Inflammatory macrophage treated with lipopolysaccharide for 4 hours (primary cell): ENCODE results near the gene BEAN1.

Experiments
- DNase-seq: peaks from one replicate; pipeline ENCODE4 v3.0.0-alpha.2; 2020

Gene BEAN1

GRCh38 chr16:66419527-66419926, 7.6 kb upstream of the BEAN1 start:
- DNase-seq, result no peak

- no peak for DNase-seq
Measured at GRCh38 chr16:66420396-66420795, 6.7 kb upstream of the BEAN1 start.

GRCh38 chr16:66421891-66422290, 5.2 kb upstream of the BEAN1 start:
- no peak for DNase-seq

DNA sequence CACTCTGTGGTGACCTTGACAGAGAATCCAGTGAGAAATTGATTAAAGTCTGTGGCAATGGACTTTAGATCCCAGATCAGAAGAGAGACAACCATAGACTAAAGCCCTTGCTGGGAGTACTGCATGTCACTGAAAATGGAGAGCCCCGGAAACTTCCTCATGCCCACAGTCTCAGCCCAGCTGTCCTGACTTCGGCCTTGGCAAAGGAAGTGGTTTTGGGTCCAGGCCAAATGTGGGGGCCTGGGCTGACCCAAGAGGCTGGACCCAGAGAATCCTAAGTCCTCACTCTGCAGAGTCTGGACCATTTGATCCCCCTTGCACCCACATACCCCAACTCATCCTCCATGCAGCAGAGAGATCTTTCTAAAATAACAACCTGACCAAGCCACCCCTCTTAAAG, 4.7 kb upstream of the BEAN1 start:
- no peak for DNase-seq

GRCh38 chr16:66423177-66423576, 3.9 kb upstream of the BEAN1 start:
- DNase-seq, result no peak

GRCh38 chr16:66425651-66426050, 1.4 kb upstream of the BEAN1 start:
- DNase-seq, result no peak

DNA sequence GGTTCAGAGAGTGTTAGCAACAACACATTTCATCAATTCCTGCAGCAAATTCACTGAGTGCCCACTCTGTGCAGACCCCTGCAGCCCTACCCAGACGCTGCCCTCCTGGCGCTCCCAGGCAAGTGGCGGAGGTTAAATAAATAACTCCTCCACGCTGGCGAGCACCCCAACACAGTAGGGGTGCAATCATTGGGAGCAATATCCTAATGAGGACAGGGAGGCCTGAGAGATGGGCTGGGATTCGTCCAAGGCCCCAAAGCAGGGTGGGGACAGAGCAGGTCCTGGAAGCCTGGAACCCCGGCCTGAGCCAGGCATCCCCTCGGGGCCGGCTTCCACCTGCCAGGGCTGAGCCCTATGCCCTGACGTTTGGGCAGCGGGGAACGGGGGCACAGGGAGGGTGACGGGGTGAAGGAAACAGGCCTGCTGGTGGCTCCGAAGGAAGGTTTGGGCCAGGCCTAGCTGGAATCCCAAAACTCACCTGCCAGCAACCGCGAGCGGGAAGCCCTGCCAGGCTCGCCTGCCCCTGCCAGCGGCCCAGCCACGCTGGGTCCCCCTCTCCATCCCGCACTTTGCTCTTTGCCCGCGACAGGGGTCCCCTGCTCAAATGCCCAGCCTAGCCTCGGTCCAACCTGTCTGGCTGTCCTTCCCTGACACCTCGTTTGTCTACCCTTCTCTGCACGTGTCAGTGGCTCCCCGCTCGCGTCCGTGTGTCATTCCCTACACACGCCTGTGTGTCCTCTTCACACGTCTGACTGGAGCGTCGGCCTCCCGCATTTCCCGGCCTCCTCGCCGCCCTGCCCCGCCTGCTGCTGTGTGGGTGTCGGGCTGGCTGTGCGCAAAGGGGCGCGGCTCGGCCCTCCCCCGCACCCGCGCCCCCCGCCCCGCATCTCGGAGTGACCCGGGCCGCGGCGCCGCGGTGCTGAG, 721 bp upstream of the BEAN1 start:
- no peak for DNase-seq

GRCh38 chr16:66427871-66428681, 981 bp downstream of the BEAN1 start:
- peak; percentile 52 for DNase-seq

DNA sequence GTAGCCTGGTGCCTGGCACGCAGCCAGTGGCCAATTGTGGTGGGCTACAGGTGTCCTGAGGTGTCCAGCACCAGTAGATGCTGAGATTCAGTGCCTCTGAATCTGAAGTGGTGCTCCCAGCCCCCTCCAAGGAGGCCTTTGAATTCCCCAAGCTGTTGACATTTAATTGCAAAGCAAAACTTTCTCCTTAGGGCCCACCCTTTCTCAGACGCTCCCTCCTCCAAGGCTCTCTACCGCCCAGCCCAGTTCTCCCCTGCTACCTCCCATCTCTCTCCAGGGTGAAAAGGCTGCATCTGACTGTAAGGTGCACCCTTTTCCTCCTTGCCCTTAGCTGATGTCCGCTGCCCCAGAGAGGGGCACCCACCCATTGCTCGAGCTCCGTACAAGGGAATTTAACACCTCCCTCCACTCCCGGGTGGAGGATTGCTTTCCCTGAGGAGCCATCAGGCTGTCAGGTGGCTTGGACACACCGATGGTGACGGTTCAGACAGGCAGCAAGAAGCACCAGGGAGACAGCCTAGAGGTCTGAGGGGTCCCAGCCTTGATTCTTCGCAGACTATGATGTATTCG, 1.7 kb downstream of the BEAN1 start:
- DNase-seq, result no peak

DNA sequence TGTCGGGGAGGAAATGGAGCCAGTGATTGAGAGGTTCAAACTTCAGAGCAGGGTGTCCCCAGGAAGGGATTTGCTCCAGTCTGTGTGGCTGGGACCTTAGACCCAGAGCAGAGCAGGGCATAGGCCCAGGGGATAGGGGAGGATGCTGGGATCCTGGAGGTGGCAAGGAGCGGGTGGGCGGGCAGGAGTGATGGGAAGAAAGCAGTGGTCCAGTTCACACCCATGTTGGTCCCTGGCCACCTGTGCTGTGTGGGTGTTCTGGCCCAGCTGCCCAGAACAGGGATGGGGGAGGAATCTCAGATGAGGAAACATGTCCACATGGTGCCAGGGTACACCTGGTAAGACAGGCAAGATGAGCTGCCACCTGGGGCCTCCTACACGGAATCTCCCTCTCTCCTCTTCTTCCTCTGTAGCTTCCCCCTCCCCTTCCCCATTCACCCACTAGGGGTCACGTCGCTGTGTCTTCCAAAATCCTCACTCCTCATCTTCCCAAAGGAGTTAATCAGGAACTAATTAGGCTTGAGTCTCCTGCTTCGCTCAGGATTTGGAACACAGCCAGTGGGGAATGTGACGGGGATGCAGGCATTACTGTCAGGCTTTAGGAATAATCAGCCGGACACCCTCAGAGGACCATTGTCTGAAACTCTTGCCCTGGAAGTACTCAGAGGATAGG, 2.3 kb downstream of the BEAN1 start:
- DNase-seq, result no peak

- no peak for DNase-seq
Measured at GRCh38 chr16:66430214-66430613, 3.1 kb downstream of the BEAN1 start.

GRCh38 chr16:66431760-66432159, 4.7 kb downstream of the BEAN1 start:
- DNase-seq, result no peak

DNA sequence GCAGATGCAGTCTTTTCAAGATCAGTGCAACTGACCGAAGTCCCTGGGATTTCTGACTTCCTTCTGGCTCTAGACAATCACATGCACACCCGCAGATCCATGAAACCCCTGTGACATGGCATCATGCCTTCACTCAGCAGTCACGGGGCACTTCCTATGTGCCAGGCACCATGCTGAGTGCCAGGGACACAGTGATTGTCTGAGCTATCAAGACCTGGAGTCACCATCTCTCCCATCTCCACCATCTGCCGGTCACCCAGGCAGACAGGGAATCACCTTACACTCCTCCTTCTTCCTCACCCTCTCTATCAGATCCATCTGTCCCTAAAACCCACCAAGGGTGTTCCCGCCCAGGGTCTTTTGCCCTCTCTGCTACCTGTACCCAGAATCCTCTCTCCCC, 5.3 kb downstream of the BEAN1 start:
- no peak for DNase-seq

DNA sequence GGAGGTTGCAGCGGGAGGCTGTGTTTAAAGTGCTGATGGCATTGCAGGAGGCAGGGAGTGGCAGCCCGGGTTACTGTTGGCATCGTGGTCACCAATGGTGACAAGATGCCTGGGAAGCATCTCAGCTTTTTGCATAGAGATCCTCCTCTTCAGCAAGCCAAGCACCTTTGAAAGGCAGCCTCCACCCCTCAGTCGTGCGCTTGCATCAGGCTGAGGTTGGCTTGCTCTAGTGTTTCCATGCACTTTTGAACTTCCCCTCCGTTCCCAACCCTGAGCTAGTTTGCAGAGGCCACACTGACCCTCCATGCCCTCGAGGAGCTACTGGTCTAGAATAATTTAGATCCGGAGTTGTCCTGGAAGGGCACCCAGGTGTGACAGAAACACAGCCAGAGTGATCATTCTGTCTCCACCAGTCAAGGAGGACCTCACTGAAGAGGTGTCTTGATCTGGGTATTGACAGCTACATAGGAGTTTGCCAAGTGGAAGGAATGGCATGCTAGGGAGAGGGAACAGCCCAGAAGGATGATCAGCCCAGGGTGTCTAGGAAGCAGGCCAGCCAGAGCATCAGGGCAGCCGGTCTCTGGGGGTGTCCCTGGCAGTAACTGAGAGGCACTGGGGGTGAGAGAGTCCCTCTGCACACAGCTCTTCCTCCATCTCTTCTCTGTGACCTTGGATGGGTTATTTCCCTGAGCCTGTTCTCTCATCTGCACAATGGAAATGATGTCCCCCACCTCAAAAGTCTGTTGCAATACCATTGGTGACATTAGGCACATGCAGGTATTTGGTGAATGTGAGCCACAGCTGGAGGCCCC, 7.7 kb downstream of the BEAN1 start:
- DNase-seq, result no peak

GRCh38 chr16:66435896-66436295, 8.8 kb downstream of the BEAN1 start:
- no peak for DNase-seq

GRCh38 chr16:66437391-66437945, 10.4 kb downstream of the BEAN1 start:
- DNase-seq, result no peak

DNA sequence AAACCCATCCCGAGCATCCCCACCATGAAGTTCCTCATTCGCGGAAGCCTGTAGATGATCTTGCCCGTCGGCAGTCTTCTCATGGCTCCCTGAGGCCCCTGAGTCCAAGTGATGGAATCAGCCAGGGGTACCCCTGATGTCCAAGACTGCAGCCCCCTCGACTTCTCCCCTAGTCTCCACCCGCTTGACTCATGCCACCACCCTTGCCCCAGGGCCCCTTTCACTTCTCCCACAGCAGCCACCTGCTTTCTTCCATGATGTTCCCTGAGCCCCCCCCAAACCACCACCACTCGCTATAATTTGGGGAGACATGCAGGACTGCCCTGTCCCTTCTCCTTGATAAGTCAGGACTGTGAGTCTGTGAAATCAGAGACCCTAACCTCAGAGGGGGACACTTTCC, 11.4 kb downstream of the BEAN1 start:
- DNase-seq, result no peak

DNA sequence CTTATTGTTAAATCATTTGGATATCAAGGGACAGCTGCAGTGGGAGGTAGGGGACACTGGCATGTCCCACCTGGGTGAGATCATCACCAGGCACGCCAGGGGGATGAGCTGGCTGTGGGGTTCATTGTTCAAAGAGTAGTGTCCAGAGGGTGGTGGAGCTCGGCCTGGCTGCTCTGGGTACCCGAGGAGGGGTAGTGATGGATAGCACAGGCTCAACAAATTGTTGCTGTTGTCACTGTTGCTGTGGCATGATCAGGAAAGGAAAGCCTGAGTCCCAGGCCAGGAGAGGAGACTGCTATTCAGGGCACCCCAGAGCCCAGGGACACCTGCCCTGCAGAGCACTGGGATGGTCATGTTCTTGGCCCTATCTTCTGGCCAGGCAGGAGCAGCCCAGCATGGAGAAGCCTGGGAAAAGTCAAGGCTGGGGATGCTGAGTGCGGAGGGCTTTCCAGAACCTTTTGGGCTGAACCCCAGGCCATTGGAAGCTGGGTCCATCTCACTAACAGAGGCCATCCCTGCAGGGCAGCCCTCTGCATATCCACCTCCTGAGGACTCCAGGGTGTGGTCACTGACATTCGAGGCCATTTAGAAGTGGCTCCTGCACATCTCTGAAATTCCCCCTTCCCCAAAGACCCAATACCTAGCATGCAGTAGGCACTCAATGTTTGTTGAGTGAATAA, 12.1 kb downstream of the BEAN1 start:
- DNase-seq, result no peak

GRCh38 chr16:66440271-66440802, 13.2 kb downstream of the BEAN1 start:
- no peak for DNase-seq

DNA sequence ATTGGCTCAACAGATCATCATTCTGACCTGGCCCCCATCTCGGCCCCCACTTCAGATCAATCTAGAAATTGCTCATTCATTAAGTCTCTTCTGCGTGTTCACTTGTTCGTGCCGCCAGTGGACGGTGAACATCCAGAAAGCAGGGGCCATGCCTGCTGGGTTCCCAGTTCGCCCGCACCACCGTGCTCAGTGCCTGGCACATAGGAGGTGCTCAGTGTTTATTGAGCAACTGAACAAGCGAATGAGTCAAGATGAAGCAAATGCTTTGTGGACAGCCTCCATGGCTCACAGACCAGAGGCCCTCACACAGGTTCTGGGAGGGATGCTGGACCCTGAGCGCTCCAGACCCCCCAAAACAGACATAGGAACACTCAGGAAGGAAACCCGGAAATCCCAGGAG, 13.9 kb downstream of the BEAN1 start:
- DNase-seq, result no peak
